ENCODE results near the gene MILR1. TPM values are rescaled to one million over a fixed set of nuclear protein-coding genes. Genes with fewer than 3 reads are reported as not detected.

The MILR1 gene
- total RNA-seq, 2 experiments from 2014 or later = 1.3 to 2.3 TPM

- CTCF ChIA-PET = interaction anchor here (1.2 kb wide), 1 partner anchor 51 kb away, joined by 3 read pairs; no protein-coding TSS in a partner anchor
- no peaks in the 10 kb centered on the region for H3K27me3 Mint-ChIP-seq
- POLR2A ChIA-PET = no interaction called here
- ATAC-seq (no peak), DNase-seq (no peak)
- no peak overlapping the region for H3K27ac Mint-ChIP-seq
- no peak overlapping the region for H3K4me3 Mint-ChIP-seq
- peaks cover 3% of the 10 kb centered on the region for H3K36me3 Mint-ChIP-seq (ENCODE audit: low read depth)
- no peaks in the 10 kb centered on the region for H3K4me1 Mint-ChIP-seq (ENCODE audit: low read depth)
- intact Hi-C loops (cut with micrococcal nuclease) = no loop called here
- H3K9me3 Mint-ChIP-seq = no peaks in the 10 kb centered on the region
- no peak for TF ChIP-seq CTCF (IDR thresholded peaks at IDR 0.05)
These were observed 23.6 kb downstream of the MILR1 start for GRCh38 chr17:64472564-64472963.

- Mint-ChIP-seq H3K9me3 (no peaks in the 10 kb centered on the region), H3K36me3 (ENCODE audit: low read depth) (peaks cover 11% of the 10 kb centered on the region), H3K27me3 (no peaks in the 10 kb centered on the region), H3K4me3 (no peak overlapping the region), H3K27ac (no peak overlapping the region), H3K4me1 (ENCODE audit: low read depth) (no peaks in the 10 kb centered on the region)
- ATAC-seq (no peak), DNase-seq (no peak)
- ChIA-PET CTCF (interaction anchor here (1.7 to 6.5 kb wide), 3 partner anchors 11 to 58 kb away, joined by 4 to 41 read pairs (median 34); no protein-coding TSS in a partner anchor), POLR2A (interaction anchor here (0.7 to 1.1 kb wide), 4 partner anchors 8 to 29 kb away, joined by 3 to 4 read pairs (median 4); partner anchors contain the start of genes CEP95 and DDX5)
- TF ChIP-seq CTCF (IDR thresholded peaks at IDR 0.05) = no peak
- intact Hi-C loops (cut with micrococcal nuclease) = no loop called here
These were observed 28.9 kb downstream of the MILR1 start for GRCh38 chr17:64477849-64478248.

- Mint-ChIP-seq H3K4me1 (ENCODE audit: low read depth) (peaks cover 3% of the 10 kb centered on the region), H3K9me3 (no peaks in the 10 kb centered on the region), H3K4me3 (no peak overlapping the region), H3K27me3 (no peaks in the 10 kb centered on the region), H3K27ac (no peak overlapping the region), H3K36me3 (ENCODE audit: low read depth) (peaks cover 32% of the 10 kb centered on the region)
- ATAC-seq (no peak), DNase-seq (no peak)
- CTCF ChIA-PET = interaction anchor here (0.9 to 6.5 kb wide), 5 partner anchors 11 to 64 kb away, joined by 3 to 41 read pairs (median 3); no protein-coding TSS in a partner anchor
- POLR2A ChIA-PET = interaction anchor here (0.6 to 1.3 kb wide), 3 partner anchors 12 to 203 kb away, joined by 3 read pairs; no protein-coding TSS in a partner anchor
- intact Hi-C loops (cut with micrococcal nuclease) = no loop called here
- no peak for TF ChIP-seq CTCF (IDR thresholded peaks at IDR 0.05)
These were observed 32.0 kb downstream of the MILR1 start for GRCh38 chr17:64480951-64481350.

- intact Hi-C loops (cut with micrococcal nuclease) = no loop called here
- Mint-ChIP-seq H3K4me3 (no peak overlapping the region), H3K4me1 (ENCODE audit: low read depth) (peaks cover 5% of the 10 kb centered on the region), H3K9me3 (no peaks in the 10 kb centered on the region), H3K36me3 (ENCODE audit: low read depth) (peaks cover 42% of the 10 kb centered on the region), H3K27ac (no peak overlapping the region), H3K27me3 (no peaks in the 10 kb centered on the region)
- ChIA-PET POLR2A (interaction anchor here (1.3 to 2.4 kb wide), 4 partner anchors 13 to 22 kb away, joined by 4 to 20 read pairs (median 6); partner anchors contain the start of genes CEP95, DDX5 and POLG2), CTCF (interaction anchor here (1.0 to 3.2 kb wide), 3 partner anchors 65 to 193 kb away, joined by 3 to 17 read pairs (median 3); no protein-coding TSS in a partner anchor)
- no peak for ATAC-seq
- TF ChIP-seq CTCF (IDR thresholded peaks at IDR 0.05) = no peak
- no peak for DNase-seq
These were observed 35.5 kb downstream of the MILR1 start for GRCh38 chr17:64484380-64484779.

- CTCF ChIA-PET = interaction anchor here (0.7 to 5.7 kb wide), 2 partner anchors 37 to 66 kb away, joined by 3 to 178 read pairs; no protein-coding TSS in a partner anchor
- Mint-ChIP-seq H3K4me3 (no peak overlapping the region), H3K27me3 (no peaks in the 10 kb centered on the region), H3K9me3 (no peaks in the 10 kb centered on the region), H3K4me1 (ENCODE audit: low read depth) (peaks cover 14% of the 10 kb centered on the region), H3K27ac (no peak overlapping the region), H3K36me3 (ENCODE audit: low read depth) (peaks cover 60% of the 10 kb centered on the region)
- POLR2A ChIA-PET = no interaction called here
- ATAC-seq (no peak), DNase-seq (no peak)
- TF ChIP-seq CTCF (IDR thresholded peaks at IDR 0.05) = no peak
- intact Hi-C loops (cut with micrococcal nuclease) = no loop called here
These were observed 39.4 kb downstream of the MILR1 start for GRCh38 chr17:64488301-64488700.
